ENCODE data around the gene MYBPC2. TPM values are rescaled to one million over a fixed set of nuclear protein-coding genes. Genes with fewer than 3 reads are reported as not detected.

The MYBPC2 gene
- total and polyA plus RNA-seq, 9 of the 15 experiments (the other 6 are each of a cell fraction or from before 2014, with no cell fraction given): 0.01 to 0.14 (median 0.04) TPM; not detected in 6

DNA sequence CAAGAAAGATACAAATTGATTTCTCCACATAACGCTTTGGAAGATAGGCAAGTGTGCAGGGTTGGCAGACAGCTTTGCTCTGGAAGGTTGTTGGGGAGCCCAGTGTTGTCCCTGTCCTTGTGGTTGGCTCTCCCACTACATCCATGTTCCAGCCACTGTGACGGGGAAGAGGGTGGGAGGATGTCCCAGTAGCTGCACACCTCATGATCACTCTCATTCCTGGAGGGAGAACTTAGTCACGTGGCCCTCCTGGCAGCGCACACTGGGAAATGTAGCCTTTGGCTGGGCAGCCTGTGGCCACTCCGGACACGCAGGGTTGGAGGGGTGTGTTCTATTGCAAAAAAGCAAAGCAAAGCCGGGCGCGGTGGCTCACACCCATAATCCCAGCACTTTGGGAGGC is 38.7 kb upstream of the MYBPC2 start:
- H3K27me3 ChIP-seq (ENCODE audit: control insufficient read depth in 2 of 2, insufficient read depth in 2 of 2, low read length in 2 of 2): no peaks in the 10 kb centered on the region
- peaks cover 50% of the 10 kb centered on the region for H3K36me3 ChIP-seq (ENCODE audit: control insufficient read depth, insufficient read depth, low read length)
- BruUV-seq (replicated peaks): no TSS peak
- H3K27ac ChIP-seq (ENCODE audit: extremely low read depth, low read depth, low read length): no peak overlapping the region; the same call in 2 of the 3 replicates
- H3K4me2 ChIP-seq (ENCODE audit: insufficient read depth, low read length): no peak overlapping the region
- no peaks in the 10 kb centered on the region for H3K9me1 ChIP-seq (ENCODE audit: control insufficient read depth, insufficient read depth, low read length)
- ATAC-seq (no peak), FAIRE-seq (no peak), DNase-seq (ENCODE audit: extremely low read depth in 1 of 4, low spot score in 3 of 4) (no peak)
- ChIA-PET CTCF (ENCODE audit: low intra/inter-chr PET ratio) (no interaction called here), POLR2A (interaction anchor here (1.9 kb wide), 1 partner anchor 10 kb away, joined by 5 read pairs; the partner anchor contains the start of gene POLD1)
- intact Hi-C loops (cut with micrococcal nuclease) (no loop called here), in situ Hi-C loops (cut with MboI) (no loop called here)
- WGBS (ENCODE audit: insufficient coverage, low coverage, missing lambda C conversion rate): 100% methylated on average over 6 of the region's 9 CpGs
- TF ChIP-seq, protein P1, sequence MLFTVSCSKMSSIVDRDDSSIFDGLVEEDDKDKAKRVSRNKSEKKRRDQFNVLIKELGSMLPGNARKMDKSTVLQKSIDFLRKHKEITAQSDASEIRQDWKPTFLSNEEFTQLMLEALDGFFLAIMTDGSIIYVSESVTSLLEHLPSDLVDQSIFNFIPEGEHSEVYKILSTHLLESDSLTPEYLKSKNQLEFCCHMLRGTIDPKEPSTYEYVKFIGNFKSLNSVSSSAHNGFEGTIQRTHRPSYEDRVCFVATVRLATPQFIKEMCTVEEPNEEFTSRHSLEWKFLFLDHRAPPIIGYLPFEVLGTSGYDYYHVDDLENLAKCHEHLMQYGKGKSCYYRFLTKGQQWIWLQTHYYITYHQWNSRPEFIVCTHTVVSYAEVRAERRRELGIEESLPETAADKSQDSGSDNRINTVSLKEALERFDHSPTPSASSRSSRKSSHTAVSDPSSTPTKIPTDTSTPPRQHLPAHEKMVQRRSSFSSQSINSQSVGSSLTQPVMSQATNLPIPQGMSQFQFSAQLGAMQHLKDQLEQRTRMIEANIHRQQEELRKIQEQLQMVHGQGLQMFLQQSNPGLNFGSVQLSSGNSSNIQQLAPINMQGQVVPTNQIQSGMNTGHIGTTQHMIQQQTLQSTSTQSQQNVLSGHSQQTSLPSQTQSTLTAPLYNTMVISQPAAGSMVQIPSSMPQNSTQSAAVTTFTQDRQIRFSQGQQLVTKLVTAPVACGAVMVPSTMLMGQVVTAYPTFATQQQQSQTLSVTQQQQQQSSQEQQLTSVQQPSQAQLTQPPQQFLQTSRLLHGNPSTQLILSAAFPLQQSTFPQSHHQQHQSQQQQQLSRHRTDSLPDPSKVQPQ (CRISPR knock-in tag; IDR thresholded peaks at IDR 0.05; ENCODE audit: borderline replicate concordance): no peak
- TF ChIP-seq, protein P2, sequence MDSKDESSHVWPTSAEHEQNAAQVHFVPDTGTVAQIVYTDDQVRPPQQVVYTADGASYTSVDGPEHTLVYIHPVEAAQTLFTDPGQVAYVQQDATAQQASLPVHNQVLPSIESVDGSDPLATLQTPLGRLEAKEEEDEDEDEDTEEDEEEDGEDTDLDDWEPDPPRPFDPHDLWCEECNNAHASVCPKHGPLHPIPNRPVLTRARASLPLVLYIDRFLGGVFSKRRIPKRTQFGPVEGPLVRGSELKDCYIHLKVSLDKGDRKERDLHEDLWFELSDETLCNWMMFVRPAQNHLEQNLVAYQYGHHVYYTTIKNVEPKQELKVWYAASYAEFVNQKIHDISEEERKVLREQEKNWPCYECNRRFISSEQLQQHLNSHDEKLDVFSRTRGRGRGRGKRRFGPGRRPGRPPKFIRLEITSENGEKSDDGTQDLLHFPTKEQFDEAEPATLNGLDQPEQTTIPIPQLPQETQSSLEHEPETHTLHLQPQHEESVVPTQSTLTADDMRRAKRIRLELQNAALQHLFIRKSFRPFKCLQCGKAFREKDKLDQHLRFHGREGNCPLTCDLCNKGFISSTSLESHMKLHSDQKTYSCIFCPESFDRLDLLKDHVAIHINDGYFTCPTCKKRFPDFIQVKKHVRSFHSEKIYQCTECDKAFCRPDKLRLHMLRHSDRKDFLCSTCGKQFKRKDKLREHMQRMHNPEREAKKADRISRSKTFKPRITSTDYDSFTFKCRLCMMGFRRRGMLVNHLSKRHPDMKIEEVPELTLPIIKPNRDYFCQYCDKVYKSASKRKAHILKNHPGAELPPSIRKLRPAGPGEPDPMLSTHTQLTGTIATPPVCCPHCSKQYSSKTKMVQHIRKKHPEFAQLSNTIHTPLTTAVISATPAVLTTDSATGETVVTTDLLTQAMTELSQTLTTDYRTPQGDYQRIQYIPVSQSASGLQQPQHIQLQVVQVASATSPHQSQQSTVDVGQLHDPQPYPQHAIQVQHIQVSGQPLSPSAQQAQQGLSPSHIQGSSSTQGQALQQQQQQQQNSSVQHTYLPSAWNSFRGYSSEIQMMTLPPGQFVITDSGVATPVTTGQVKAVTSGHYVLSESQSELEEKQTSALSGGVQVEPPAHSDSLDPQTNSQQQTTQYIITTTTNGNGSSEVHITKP (IDR thresholded peaks at IDR 0.05; ENCODE audit: partially characterized antibody): no peak
- TF ChIP-seq SIN3B (IDR thresholded peaks at IDR 0.05; ENCODE audit: low read depth): no peak
- no peak for TF ChIP-seq LCOR (CRISPR knock-in tag; IDR thresholded peaks at IDR 0.05)
- TF ChIP-seq POLR2G (IDR thresholded peaks at IDR 0.05; ENCODE audit: low read depth, low read length): peak; percentile 23; the same call in 1 of the 2 replicates
- no peak for TF ChIP-seq RBM22 (IDR thresholded peaks at IDR 0.05; ENCODE audit: low read depth, low read length, poor library complexity, severe bottlenecking)
- H3K4me3 ChIP-seq: no peak overlapping the region
- peaks cover 0 to 4% of the 10 kb centered on the region in 2 experiments; a peak in 2 of 5 replicates for H3K4me1 ChIP-seq (replicated peaks in 1 of 2; ENCODE audit: control insufficient read depth in 2 of 2, insufficient read depth in 2 of 2, low read length in 2 of 2)
- no peak overlapping the region for H2AFZ ChIP-seq (ENCODE audit: low read depth, low read length)
- H3K9ac ChIP-seq (ENCODE audit: insufficient read depth in 1 of 2, low read depth in 2 of 2, low read length in 2 of 2): no peak overlapping the region
- no peaks in the 10 kb centered on the region for H3K9me3 ChIP-seq (replicated peaks; ENCODE audit: control insufficient read depth, insufficient read depth, low read depth, low read length)
- peaks cover 65% of the 10 kb centered on the region for H3K79me2 ChIP-seq (ENCODE audit: control insufficient read depth, insufficient read depth, low read length)
- H4K20me1 ChIP-seq (replicated peaks; ENCODE audit: control insufficient read depth, insufficient read depth, low read length): 0 out of 2 replicates have a peak, but pooled peaks cover 4% of the 10 kb centered on the region

Data from K562 (cell line).